Urothelium cell line (cell line): Measurements from ENCODE around the gene PRKAR1B.

Experiments
- DNase-seq: peaks from one replicate; pipeline ENCODE4 v3.0.0; 2011; ENCODE audit warnings: low spot score, mixed read lengths
- FAIRE-seq: peaks from 2 replicates; lab custom pipeline; 2011; peaks lifted over from hg19 to GRCh38; lab: Jason Lieb, UNC

Gene PRKAR1B

DNA sequence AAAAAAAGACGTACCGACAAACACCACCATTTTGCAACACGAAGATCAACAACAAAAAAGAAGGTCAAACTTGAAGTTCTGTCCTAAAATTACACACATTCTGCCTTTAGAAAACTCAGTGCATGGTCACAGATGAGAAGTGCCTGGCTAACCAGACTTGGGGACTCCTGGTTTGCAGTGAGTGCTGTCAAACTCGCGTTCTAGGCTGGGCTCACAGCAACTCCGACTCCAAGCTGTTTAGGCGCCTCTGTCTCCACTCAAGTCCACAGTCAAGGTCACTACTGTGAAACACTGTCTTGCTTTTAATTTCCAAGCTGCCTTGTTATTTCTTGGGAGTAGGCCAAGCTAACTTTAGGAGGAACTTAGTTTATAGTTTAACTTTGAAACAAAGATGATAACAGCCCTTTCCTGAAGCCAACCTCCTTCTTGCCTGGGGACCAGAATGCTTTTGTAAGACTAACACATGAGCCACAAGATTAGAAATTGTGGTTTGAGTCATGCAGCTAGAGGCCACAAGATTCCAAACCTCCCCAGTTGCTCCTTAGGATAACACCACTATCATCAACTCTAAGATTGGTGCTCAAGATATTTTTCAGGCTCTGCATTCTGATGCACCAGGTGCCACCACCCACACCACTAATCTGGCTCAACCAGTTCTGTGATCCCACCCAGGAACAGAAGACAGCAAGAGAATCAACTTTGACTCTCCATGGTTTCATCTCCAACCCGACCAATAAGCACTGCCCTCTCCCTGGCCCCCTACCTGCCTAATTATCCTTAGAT lies 1.7 kb downstream of the PRKAR1B start:
- no peak for FAIRE-seq

GRCh38 chr7:724298-724697 lies 2.8 kb downstream of the PRKAR1B start:
- FAIRE-seq (no peak), DNase-seq (no peak)

More for the DNA sequence above, 1.7 kb downstream of the PRKAR1B start:
- DNase-seq: no peak

GRCh38 chr7:723541-723940 lies 3.5 kb downstream of the PRKAR1B start:
- FAIRE-seq (no peak), DNase-seq (no peak)

GRCh38 chr7:721619-722248 lies 5.3 kb downstream of the PRKAR1B start:
- FAIRE-seq: no peak
- no peak for DNase-seq

GRCh38 chr7:716636-717035 lies 10.4 kb downstream of the PRKAR1B start:
- FAIRE-seq (no peak), DNase-seq (no peak)

DNA sequence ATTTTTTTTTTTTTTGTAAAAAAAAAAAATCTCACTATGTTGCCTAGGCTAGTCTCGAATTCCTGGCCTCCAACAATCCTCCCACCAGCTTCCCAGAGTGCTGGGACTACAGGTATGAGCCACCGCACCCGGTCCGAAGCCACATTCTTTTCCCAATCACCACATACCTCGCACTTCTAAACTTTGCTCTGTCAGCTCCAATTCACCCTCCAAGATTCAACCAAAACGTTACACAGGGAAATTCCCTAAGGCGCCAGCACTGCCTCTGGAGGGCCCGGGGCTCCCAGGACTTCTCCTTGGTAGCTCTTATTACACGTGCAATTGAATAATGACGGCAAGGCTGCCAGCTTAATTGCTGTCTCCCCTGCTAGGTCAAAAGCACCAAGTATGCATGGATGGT lies 10.9 kb downstream of the PRKAR1B start:
- DNase-seq: no peak
- no peak for FAIRE-seq

DNA sequence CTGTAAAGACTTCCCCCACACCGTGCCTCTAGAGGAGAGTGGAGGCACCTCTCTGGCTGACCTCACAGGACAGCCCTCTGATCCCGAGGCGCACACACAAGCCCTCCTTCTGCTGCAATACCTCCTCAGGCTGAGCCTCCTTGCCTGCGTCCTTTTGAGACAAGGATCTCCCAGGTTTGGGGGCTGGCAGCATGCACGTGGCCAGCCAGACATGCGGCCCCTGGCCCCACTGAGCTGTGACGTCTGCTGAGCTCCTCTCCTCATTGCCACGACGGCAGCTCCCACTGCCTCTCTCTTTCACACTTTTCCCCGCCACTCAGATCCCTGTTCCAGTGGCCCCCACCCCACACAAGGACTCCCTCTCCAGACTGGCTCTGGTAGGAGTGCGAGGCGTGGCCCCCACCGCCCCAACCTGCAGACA lies 12.8 kb downstream of the PRKAR1B start:
- no peak for FAIRE-seq
- no peak for DNase-seq

- FAIRE-seq: peak; percentile 97
- DNase-seq: no peak
Observed at GRCh38 chr7:713488-714230, 13.4 kb downstream of the PRKAR1B start.

- DNase-seq (no peak), FAIRE-seq (no peak)
Observed at GRCh38 chr7:713139-713457, 14.0 kb downstream of the PRKAR1B start.

GRCh38 chr7:712381-713138 lies 14.5 kb downstream of the PRKAR1B start:
- no peak for FAIRE-seq
- DNase-seq: no peak

DNA sequence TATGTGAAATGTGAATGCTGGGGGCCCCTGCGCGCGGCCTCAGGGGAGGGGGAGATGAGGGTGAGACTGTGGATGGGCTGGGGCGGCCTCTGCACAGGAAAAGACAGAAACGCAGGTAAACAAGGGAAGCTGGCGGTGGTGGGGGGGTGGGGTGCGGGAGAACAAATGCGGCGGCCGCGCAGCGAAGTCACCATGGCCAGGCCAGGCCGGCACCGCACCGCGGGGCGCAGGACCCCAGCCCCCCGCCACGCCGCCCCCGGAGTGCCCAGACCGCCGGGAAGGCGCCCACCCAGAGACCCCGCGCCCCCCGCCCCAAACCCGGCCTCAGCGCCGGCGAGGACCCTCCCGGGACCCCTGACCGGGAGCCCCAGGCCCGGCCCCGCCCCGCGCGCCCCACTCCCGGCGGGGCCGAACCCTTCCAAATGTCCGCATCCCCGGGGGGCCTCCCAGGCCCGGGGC lies 15.1 kb downstream of the PRKAR1B start:
- FAIRE-seq: no peak
- no peak for DNase-seq

- FAIRE-seq (no peak), DNase-seq (no peak)
Observed at GRCh38 chr7:711093-711921, 15.8 kb downstream of the PRKAR1B start.

DNA sequence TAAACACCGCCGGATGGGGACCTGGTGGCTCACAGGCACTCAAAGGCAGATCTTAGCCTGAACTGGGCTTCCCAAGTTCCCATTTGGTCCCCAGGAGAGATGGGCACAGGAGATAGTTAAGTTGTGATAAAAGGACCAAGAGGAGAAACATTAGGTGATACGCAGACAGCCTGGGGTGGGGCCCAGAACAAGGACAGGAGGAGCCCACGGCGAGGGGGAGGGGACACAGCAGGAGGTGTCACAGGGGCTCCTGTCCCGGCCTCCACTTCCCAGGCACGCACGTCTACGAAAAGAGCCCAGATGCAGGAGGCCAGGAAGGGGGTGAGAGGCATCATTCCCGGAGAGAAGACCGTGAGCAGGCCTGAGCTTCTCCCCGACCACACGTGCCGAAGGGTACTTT lies 16.9 kb downstream of the PRKAR1B start:
- no peak for FAIRE-seq
- no peak for DNase-seq

GRCh38 chr7:707296-708000 lies 19.6 kb downstream of the PRKAR1B start:
- no peak for DNase-seq
- FAIRE-seq: peak; percentile 62

DNA sequence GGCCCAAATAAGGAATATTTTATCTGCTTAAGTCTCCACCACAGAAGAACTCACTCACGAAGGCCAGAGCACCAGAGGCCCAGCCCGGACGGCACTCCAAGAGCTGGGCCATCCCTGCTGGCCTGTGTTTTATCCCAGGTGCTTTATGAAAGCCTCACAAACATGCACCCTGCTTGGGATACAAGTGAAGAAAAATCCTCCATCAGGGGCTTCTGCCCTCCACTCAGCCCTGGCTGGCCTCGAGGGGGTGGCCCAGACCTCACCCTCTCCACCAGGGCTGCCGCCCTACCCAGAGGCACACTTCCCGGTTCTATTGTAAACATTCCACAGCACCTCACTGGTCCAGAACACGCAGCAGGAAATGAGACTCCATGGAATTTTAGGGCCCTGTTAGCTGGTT lies 20.4 kb downstream of the PRKAR1B start:
- no peak for FAIRE-seq
- DNase-seq: no peak

- FAIRE-seq: no peak
Observed at GRCh38 chr7:703049-703448, 24.0 kb downstream of the PRKAR1B start.

DNA sequence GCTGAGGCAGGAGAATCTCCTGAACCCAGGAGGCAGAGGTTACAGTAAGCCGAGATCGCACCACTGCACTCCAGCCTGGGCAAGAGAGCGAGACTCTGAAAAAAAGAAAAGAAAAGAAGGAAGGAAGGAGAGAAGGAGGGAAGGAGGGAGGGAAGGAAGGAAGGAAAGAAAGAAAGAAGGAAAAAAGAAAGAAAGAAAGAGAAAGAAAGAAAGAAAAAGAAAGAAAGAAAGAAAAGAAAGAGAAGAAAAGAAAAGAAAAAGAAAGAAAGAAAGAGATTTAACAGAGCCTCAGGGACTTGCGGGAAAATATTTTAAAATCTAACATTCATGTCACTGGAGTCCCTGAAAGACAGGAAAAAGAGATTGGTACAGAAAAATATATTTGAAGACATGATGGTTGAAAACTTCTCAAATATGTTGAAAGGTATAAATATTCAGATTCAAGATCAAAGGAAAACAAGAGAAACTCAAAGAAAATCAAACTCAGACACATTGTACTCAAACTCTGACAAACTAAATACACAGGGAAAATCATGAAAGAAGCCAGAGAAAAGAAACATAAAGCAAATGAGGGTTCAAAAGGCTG lies 25.9 kb downstream of the PRKAR1B start:
- FAIRE-seq (no peak), DNase-seq (no peak)

More at GRCh38 chr7:703049-703448, 24.0 kb downstream of the PRKAR1B start:
- DNase-seq: no peak

GRCh38 chr7:699476-700170 lies 27.5 kb downstream of the PRKAR1B start:
- DNase-seq: no peak
- FAIRE-seq: no peak
